ENCODE data around the gene ANKS1A. TPM values are rescaled to one million over a fixed set of nuclear protein-coding genes. Genes with fewer than 3 reads are reported as not detected.

ANKS1A gene
- total RNA-seq, 1 donor from 2014 or later, result 20.9 TPM

- no peaks in the 10 kb centered on the region for H3K27me3 ChIP-seq
- H3K9me3 ChIP-seq, result no peaks in the 10 kb centered on the region
- intact Hi-C loops (cut with DNase I), result no loop called here
- peak overlapping the region in 1 of 2 donors; percentile 52 for H3K4me3 ChIP-seq
- H3K4me1 ChIP-seq, result peaks cover 19 to 54% of the 10 kb centered on the region in 2 donors
- no peak for TF ChIP-seq CTCF (IDR thresholded peaks at IDR 0.05)
- DNase-seq (ENCODE audit: low spot score in 2 of 2), result no peak
- peaks cover 15 to 25% of the 10 kb centered on the region in 2 donors for H3K36me3 ChIP-seq
- H3K27ac ChIP-seq, result peak overlapping the region; percentile 3 to 76
Observed at GRCh38 chr6:35056952-35057351, 167.9 kb downstream of the ANKS1A start.

GRCh38 chr6:35057449-35058357 is 168.6 kb downstream of the ANKS1A start:
- intact Hi-C loops (cut with DNase I), result no loop called here
- Histone ChIP-seq H3K27me3 (no peaks in the 10 kb centered on the region), H3K4me1 (peaks cover 15 to 50% of the 10 kb centered on the region in 2 donors), H3K4me3 (peak overlapping the region in 1 of 2 donors; percentile 52), H3K9me3 (no peaks in the 10 kb centered on the region), H3K27ac (peak overlapping the region; percentile 3 to 76), H3K36me3 (peaks cover 19 to 25% of the 10 kb centered on the region in 2 donors)
- no peak for DNase-seq (ENCODE audit: low spot score in 2 of 2)
- no peak for TF ChIP-seq CTCF (IDR thresholded peaks at IDR 0.05)

- H3K9me3 ChIP-seq, result no peaks in the 10 kb centered on the region
- TF ChIP-seq CTCF (IDR thresholded peaks at IDR 0.05), result no peak
- no peaks in the 10 kb centered on the region for H3K27me3 ChIP-seq
- H3K36me3 ChIP-seq, result peaks cover 21 to 25% of the 10 kb centered on the region in 2 donors
- peaks cover 12 to 44% of the 10 kb centered on the region in 2 donors for H3K4me1 ChIP-seq
- H3K4me3 ChIP-seq, result peak overlapping the region in 1 of 2 donors; percentile 52
- no peak for DNase-seq (ENCODE audit: low spot score in 2 of 2)
- H3K27ac ChIP-seq, result peak overlapping the region in 1 of 2 donors; percentile 76
- intact Hi-C loops (cut with DNase I), result no loop called here
Observed at GRCh38 chr6:35058358-35058675, 169.3 kb downstream of the ANKS1A start.

- Histone ChIP-seq H3K9me3 (no peaks in the 10 kb centered on the region), H3K4me1 (peaks cover 9 to 41% of the 10 kb centered on the region in 2 donors), H3K4me3 (peak overlapping the region in 1 of 2 donors; percentile 52), H3K36me3 (peaks cover 21 to 25% of the 10 kb centered on the region in 2 donors), H3K27ac (peak overlapping the region; percentile 37 to 76), H3K27me3 (no peaks in the 10 kb centered on the region)
- intact Hi-C loops (cut with DNase I), result no loop called here
- no peak for DNase-seq (ENCODE audit: low spot score in 2 of 2)
- TF ChIP-seq CTCF (IDR thresholded peaks at IDR 0.05), result no peak
Observed at GRCh38 chr6:35058865-35059522, 169.9 kb downstream of the ANKS1A start.

GRCh38 chr6:35059596-35060345 is 170.7 kb downstream of the ANKS1A start:
- Histone ChIP-seq H3K36me3 (peaks cover 21 to 25% of the 10 kb centered on the region in 2 donors), H3K27ac (peak overlapping the region; percentile 18 to 76), H3K4me1 (peaks cover 14 to 38% of the 10 kb centered on the region in 2 donors), H3K4me3 (peak overlapping the region in 1 of 2 donors; percentile 52), H3K9me3 (no peaks in the 10 kb centered on the region), H3K27me3 (no peaks in the 10 kb centered on the region)
- no peak for DNase-seq (ENCODE audit: low spot score in 2 of 2)
- intact Hi-C loops (cut with DNase I), result loop anchor here (2.0 to 5.0 kb wide), 2 partner anchors 43 to 83 kb away; partner anchors contain the start of gene TCP11
- TF ChIP-seq CTCF (IDR thresholded peaks at IDR 0.05), result peak in 1 of 3 experiments; percentile 17

Measured in ascending aorta (tissue), 2 donors.